Liver (tissue), 3 donors: ENCODE measurements around the gene BCL3.

ENCODE experiments used
- ATF3 ChIP-seq: IDR thresholded peaks from 2 replicates; pipeline ENCODE4 v1.6.1; 2016; ENCODE audit warnings: antibody characterized with exemption
- EGR1 ChIP-seq, 2 donors: IDR thresholded peaks; 2 replicates each; pipeline ENCODE4 v1.6.1; 2016 to 2018; ENCODE audit warnings: antibody characterized with exemption in 2 of 2, low read depth in 2 of 2
- FOXA1 ChIP-seq: IDR thresholded peaks from 2 replicates; pipeline ENCODE4 v1.6.1; 2016; ENCODE audit warnings: antibody characterized with exemption
- JUND ChIP-seq, 2 donors: IDR thresholded peaks; 2 replicates each; pipeline ENCODE4 v1.6.1; 2016; ENCODE audit warnings: antibody characterized with exemption in 2 of 2
- MAX ChIP-seq: IDR thresholded peaks from 2 replicates; pipeline ENCODE4 v1.6.1; 2016; ENCODE audit warnings: antibody characterized with exemption
- YY1 ChIP-seq: IDR thresholded peaks from 2 replicates; pipeline ENCODE4 v1.6.1; 2016; ENCODE audit warnings: antibody characterized with exemption, mild to moderate bottlenecking
- TF ChIP-seq, protein P1 (sequence below): fragments of 150-350 bp; IDR thresholded peaks from 2 replicates; pipeline ENCODE4 v1.5.1; 2017; ENCODE audit warnings: improper control_type of control experiment, low read depth, low read length; ENCODE audit not compliant: missing input control
- TF ChIP-seq, protein P2 (sequence below): IDR thresholded peaks from 2 replicates; pipeline ENCODE4 v1.6.1; 2016; ENCODE audit warnings: antibody characterized with exemption, mild to moderate bottlenecking
- donor health status: healthy.
- donor health status: healthy.

DNA sequence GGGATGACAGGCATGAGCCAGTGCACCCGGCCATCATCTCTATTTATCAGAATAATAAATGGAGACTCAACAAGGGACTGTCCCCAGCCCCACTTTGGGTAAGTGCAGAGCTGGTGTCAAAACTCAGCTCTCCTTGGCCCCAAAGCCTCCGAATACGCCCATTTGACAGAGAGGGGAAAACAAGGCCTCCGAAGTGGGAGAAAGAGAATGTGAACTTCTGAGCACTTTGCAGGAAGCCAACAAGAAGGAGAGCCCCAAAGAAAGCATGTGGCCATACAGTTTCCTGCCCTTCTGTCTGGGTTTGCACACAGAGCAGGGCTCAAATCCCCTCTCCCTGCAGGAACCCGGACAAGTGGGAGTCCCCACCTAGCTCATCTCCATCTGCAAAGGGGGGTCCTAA, 48.0 kb upstream of the BCL3 start:
- TF ChIP-seq, protein P1, sequence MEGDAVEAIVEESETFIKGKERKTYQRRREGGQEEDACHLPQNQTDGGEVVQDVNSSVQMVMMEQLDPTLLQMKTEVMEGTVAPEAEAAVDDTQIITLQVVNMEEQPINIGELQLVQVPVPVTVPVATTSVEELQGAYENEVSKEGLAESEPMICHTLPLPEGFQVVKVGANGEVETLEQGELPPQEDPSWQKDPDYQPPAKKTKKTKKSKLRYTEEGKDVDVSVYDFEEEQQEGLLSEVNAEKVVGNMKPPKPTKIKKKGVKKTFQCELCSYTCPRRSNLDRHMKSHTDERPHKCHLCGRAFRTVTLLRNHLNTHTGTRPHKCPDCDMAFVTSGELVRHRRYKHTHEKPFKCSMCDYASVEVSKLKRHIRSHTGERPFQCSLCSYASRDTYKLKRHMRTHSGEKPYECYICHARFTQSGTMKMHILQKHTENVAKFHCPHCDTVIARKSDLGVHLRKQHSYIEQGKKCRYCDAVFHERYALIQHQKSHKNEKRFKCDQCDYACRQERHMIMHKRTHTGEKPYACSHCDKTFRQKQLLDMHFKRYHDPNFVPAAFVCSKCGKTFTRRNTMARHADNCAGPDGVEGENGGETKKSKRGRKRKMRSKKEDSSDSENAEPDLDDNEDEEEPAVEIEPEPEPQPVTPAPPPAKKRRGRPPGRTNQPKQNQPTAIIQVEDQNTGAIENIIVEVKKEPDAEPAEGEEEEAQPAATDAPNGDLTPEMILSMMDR: no peak
- TF ChIP-seq ATF3 (no peak), MAX (no peak), EGR1 (IDR thresholded peaks at IDR 0.05; ENCODE audit: low read depth in 2 of 2) (no peak), FOXA1 (no peak), JUND (IDR thresholded peaks at IDR 0.05) (no peak), YY1 (no peak)
- TF ChIP-seq, protein P2, sequence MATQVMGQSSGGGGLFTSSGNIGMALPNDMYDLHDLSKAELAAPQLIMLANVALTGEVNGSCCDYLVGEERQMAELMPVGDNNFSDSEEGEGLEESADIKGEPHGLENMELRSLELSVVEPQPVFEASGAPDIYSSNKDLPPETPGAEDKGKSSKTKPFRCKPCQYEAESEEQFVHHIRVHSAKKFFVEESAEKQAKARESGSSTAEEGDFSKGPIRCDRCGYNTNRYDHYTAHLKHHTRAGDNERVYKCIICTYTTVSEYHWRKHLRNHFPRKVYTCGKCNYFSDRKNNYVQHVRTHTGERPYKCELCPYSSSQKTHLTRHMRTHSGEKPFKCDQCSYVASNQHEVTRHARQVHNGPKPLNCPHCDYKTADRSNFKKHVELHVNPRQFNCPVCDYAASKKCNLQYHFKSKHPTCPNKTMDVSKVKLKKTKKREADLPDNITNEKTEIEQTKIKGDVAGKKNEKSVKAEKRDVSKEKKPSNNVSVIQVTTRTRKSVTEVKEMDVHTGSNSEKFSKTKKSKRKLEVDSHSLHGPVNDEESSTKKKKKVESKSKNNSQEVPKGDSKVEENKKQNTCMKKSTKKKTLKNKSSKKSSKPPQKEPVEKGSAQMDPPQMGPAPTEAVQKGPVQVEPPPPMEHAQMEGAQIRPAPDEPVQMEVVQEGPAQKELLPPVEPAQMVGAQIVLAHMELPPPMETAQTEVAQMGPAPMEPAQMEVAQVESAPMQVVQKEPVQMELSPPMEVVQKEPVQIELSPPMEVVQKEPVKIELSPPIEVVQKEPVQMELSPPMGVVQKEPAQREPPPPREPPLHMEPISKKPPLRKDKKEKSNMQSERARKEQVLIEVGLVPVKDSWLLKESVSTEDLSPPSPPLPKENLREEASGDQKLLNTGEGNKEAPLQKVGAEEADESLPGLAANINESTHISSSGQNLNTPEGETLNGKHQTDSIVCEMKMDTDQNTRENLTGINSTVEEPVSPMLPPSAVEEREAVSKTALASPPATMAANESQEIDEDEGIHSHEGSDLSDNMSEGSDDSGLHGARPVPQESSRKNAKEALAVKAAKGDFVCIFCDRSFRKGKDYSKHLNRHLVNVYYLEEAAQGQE: no peak
